GM18858 (cell line): ENCODE data around the gene GAB1.
A peak's percentile ranks its signal among the peaks of the same experiment; 100 is the strongest.

Experiments used
- ATAC-seq: cut with Tn5 transposase; IDR thresholded peaks from one replicate; pipeline ENCODE4 v1.9.1; 2021; ENCODE audit not compliant: unreplicated experiment

GAB1 gene

DNA sequence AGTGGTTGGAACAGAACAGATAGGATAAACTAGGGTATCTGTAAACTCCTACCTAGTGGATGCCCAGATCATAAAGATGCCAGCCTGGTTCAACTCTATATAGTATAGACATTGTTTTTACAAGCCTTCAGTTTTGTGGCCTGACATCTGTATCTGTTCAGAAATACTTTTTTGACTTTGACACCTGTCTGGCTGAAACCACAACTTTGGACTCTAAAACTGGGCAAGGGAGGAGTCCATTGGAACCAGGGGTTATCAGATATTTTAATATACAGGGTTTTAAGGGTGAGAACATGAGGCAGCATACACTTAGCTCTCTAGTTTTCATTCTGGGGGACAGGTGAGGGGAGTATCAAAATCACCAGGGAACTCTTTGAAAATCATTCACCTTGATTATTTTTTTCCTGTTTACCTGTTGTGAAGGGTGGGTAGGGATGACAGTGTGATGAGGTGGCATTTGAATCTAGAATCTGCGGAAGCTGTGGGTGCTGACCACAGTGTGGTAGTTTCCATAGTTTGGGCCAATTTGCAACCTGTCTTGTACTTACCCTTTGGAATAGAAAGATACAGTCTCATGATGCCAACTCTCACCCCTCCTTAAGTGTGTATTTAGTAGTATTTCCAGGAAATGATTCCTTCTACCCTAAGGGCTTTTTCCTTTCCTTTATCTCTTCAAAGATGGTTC, 20.6 kb downstream of the GAB1 start:
- no peak for ATAC-seq

DNA sequence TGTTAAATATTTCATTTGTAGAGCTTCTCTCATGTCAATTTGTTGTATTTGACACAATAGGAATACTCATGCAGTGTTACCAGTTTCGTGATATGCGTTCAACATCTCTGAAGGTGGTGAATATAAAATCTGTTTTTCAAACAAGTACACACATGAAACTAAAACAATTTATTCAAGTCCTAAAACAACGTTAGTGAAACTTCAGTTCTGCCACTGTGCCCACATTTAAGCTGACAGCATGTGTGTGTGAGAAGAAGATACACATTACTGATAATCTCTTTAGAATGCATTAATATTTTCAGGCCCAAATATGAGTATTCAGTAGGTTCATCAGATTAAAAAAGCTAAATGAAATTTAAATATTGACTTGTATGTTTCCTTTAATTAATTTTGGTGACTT, 21.7 kb downstream of the GAB1 start:
- no peak for ATAC-seq

GRCh38 chr4:143358923-143359643, 22.4 kb downstream of the GAB1 start:
- ATAC-seq: peak; percentile 88

- ATAC-seq: no peak
Measured at GRCh38 chr4:143359644-143360193, 23.0 kb downstream of the GAB1 start.

DNA sequence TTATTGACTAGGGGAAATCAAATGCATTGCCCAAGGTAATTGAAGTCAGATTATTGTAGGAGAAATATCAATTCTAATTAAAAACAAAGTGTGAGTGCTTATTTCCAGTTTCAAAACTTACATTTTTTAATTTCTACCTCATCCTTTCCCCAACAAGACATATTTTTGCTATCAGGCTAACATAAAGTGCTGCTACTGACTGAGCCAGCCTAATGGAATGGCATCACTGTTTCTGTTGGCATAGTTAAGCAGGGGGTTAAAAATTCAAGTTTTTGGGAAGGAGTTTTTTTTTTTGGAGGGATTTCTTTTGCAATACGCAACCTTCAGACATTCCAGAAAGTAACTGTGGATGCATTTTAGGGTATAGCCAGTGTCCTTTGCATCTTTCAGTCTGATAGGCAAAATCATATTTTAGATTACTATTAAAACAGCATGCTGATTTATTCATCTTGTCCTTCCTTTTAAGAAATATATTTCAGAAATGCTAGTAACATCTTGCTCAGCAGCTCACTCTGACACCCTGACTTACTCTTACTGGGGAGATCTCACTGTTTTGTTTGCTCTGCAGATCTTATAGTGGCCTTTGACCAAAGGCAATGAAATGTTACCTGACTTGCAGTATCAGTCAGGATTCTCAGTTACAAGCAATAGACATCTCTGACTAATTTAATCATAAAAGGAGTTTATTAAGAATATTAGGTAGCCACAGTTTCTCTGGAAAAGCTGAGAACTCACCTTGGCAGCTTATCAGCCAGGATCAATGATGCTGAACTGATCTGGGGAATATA, 24.4 kb downstream of the GAB1 start:
- ATAC-seq: no peak

- ATAC-seq: no peak
Measured at GRCh38 chr4:143362349-143363046, 25.8 kb downstream of the GAB1 start.

DNA sequence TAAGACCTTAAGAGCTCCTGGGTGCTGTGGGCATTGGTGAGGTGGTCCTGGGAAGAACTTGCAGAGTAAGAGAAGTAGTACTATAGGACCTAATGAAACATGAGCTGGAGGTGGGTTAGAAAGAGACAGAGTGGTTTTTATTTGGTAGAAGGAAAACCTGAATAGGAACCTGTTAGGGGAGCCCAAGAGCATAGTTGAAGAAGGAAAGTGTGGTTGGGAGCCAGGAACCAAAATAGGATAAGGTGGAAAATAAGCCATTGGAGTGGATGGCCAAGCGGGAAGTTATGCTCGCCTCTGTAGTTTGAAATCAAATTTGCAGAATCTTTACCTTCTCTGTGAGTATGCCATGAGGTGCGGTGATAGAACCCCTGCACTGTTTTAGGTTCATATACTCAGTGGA, 26.7 kb downstream of the GAB1 start:
- ATAC-seq: no peak

GRCh38 chr4:143364063-143364462, 27.4 kb downstream of the GAB1 start:
- no peak for ATAC-seq

- ATAC-seq: no peak
Measured at GRCh38 chr4:143367863-143368262, 31.2 kb downstream of the GAB1 start.

- no peak for ATAC-seq
Measured at GRCh38 chr4:143369552-143369951, 32.9 kb downstream of the GAB1 start.

- peak; percentile 63 for ATAC-seq
Measured at GRCh38 chr4:143372093-143372915, 35.6 kb downstream of the GAB1 start.

- no peak for ATAC-seq
Measured at GRCh38 chr4:143374255-143374654, 37.6 kb downstream of the GAB1 start.

GRCh38 chr4:143374771-143375170, 38.1 kb downstream of the GAB1 start:
- no peak for ATAC-seq

- peak; percentile 22 for ATAC-seq
Measured at GRCh38 chr4:143375326-143376073, 38.8 kb downstream of the GAB1 start.

GRCh38 chr4:143377611-143378099, 41.0 kb downstream of the GAB1 start:
- peak; percentile 64 for ATAC-seq

GRCh38 chr4:143380629-143381028, 44.0 kb downstream of the GAB1 start:
- no peak for ATAC-seq

GRCh38 chr4:143381189-143382118, 44.8 kb downstream of the GAB1 start:
- ATAC-seq: peak; percentile 33

DNA sequence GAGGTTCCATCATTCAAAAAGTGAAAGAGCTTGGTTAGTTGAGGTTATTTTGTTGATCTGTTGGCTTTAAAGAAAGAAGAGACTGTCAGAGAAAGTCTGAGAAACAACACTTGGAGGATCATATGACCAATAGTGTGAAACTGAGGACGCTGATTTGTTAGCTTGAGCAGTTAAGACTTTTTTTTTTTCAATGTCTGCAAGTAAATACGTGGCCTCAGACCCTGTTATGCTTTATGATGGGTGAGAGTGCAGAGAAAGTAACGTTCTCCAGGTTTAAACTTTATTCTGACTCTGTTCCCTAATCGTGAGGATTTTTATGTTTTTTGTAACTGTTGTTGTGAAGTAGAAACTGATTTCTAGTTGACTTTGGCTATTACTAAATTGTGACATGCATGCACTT, 45.9 kb downstream of the GAB1 start:
- ATAC-seq: no peak
